DLD1 (cell line): ENCODE results near the gene PCNX3.
"Not testable (repeated sequence)": the region's sequence is repeated elsewhere in the genome, so short reads cannot be mapped to it uniquely, and the experiment has no call there.

Source experiments
- in situ Hi-C: cut with HindIII; loops from 2 replicates; pipeline ENCODE4 v1.10.0; 2017; ENCODE audit warnings: low sequenced_read_pairs

PCNX3 gene

GRCh38 chr11:65652511-65653228 lies 37.1 kb downstream of the PCNX3 start:
- in situ Hi-C loops = no loop called here

DNA sequence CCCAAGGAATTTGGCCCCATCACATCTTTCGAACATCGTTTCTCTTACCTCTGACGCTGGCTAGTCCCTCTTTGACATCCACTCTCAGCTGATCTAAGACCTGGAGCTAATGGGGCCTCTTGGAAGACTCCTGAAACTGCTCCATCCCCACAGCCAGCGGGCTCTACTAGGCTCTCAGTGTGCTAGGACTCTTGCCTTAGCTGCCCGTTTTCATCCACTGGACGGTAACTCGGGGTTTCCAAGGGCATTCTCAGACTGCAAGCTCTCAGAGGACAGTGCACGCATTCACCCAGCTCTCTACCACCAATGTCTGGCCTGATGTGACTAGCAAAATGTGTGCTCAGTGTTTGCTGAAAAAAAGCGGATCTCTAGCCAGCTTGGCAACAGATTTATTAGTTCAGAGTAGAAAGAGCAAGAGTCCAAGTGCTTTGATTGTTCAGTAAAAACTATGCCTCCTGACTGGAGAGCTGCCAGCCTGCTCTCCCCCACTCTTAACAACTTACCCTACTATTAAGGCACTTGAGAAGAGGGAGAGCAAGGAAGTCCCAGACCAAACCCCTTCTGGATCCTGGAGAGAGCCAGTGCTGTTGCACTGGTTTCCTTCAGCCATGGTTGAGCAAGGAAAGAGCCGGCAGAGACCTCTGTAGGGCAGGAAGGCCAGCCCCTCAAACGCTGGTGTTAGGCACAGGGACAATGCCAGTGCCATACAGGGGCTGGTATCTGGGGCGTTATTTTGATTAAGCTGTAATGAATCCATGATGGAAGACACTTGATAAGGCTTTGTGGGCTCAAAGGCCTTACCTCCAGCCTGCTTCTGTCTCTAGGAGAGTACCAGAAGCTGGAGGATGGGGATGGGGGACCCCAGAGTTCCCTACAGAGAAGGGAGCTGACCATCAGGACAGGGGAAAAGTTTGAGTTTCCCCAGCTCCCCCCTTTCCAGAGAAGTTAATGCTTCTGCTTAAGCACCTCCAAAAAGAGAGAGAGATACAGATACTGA lies 38.0 kb downstream of the PCNX3 start:
- in situ Hi-C loops = no loop called here

DNA sequence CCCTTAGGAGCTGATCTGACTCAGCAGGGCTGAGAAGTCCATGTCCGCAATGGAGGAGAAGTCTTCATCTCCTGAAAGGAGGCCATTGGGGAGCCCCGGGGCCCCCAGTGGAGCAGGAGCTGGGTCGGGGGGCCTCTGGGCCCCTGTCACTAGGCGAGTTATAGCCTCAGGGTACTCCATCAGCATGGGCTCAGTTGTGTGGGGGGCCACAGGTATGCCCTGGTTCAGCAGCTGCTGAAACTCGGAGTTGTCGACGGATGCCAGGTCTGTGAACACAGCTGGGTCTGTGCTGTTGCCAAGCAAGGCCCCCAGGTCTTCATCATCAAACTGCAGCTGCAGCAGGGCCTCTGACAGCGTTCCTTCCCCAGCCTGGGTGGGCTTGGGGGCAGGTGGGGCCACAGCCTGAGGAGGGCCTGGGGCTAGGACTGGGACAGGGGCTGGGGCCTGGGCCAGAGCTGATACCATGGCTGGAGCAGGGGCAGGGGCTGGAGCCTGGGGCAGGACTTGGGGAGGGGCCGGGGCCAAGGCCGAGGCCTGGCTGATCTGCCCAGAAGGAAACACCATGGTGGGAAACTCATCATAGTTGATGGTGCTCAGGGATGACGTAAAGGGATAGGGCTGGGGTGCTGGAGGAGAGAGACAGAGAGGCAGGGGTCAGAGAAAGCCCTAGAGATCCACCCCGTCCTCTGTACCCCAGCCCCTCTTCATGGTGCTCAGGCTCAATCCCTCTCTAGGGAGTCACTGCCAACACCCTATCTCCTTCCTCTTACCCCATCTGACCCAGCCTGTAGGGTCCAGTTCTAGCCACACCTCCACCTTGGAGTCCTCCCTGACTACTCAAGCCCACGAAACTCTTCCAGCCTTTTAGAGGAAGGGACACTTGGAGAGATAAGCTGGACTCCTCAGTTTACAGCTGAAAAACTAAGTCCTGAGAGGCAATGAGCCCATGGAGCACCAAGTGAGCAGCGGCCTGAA lies 39.1 kb downstream of the PCNX3 start:
- in situ Hi-C loops = no loop called here

- in situ Hi-C loops = no loop called here
Measured at GRCh38 chr11:65655570-65656332, 40.2 kb downstream of the PCNX3 start.

- in situ Hi-C loops = no loop called here
Measured at GRCh38 chr11:65657426-65657825, 41.9 kb downstream of the PCNX3 start.

GRCh38 chr11:65658174-65659021 lies 42.8 kb downstream of the PCNX3 start:
- in situ Hi-C loops = no loop called here

GRCh38 chr11:65660038-65660437 lies 44.5 kb downstream of the PCNX3 start:
- in situ Hi-C loops = no loop called here

DNA sequence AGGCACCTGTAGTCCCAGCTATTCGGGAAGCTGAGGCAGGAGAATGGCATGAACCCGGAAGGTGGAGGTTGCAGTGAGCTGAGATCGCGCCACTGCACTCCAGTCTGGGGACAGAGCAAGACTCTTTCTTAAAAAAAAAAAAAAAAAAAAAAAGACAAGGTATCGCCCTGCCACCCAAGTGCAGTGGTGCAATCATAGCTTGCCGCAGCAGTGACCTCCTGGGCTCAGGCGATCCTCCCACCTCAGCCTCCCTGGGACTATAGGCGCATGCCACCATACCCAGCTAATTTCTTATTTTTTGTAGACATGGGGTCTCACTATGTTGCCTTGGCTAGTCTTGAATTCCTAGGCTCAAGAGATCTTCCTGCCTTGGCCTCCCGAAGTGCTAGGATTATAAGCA lies 45.3 kb downstream of the PCNX3 start:
- in situ Hi-C loops = not testable (repeated sequence)

- in situ Hi-C loops = no loop called here
Measured at GRCh38 chr11:65661599-65662246, 46.1 kb downstream of the PCNX3 start.

GRCh38 chr11:65662247-65662798 lies 46.7 kb downstream of the PCNX3 start:
- in situ Hi-C loops = no loop called here

DNA sequence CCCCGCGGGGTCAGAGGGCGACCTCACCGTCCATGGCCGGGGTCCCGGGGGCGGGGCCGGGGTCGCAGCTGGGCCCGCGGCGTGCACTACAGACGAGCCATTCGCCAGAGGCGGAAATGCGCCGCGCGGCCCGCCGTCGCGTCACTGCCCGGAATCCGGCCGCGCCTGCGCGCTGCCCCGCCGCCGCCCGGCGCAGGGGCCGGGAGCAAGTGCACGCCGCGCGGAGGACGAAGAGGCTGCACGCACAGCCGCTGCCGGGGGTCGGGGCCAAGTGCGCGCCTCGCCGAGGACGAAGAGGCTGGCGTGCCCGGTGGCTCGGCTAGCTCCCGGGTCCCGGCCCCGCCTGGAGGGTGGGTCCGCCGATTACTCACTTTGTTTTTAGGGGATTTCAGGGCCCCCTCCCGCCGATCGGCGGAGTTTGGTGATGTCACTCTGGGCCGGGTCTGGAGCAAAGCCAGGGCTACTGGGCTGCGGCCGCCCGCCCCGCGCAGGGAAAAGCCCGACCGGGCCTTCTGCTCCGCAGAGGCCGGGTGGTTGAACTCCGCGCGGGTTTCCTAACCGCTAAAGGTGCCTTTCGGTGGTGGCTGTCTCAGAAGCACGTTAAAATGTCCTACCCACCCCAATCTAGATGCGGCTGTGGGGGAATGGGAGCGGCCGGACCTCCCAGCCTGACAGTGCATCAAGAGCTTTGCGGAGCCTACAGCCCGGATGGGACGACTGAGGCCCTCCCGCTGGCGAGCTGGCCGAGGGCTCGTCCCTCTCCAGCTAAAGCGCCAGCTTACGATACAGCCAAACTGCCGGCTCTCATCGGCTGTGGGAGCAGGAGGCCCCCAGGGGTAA lies 47.4 kb downstream of the PCNX3 start, which contains the start of gene RELA:
TSS of gene RELA (minus strand) at position 118 of the 840 bp plus-strand sequence. CDS start at position 34, 84 bp downstream.
- in situ Hi-C loops = no loop called here

DNA sequence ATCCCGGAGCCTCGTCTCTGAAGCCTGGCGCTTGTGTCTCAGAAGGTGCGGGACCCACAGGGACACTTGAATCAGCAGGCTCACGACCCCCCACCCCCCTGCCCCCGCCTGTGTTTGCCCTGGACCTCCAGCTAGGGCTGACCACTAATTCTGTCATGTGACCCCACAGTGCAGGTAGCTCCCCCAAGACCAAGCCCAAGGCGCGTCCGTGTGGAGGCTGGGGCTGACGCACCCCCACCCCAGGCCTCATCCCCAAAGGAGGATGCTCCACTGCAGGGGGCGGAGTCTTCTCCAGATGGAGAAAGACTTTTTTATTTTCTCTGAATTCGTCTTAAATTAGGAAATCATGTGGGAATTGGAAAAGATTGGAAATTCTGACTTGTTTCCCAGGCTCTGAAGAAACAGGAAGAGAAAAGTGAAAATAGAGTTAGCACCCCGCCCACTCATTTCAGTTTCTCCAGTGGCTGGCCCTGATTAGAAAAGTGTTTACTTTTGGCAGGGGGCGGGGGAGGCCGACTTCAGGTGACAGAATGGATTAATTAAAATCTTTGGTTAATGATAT lies 48.1 kb downstream of the PCNX3 start:
- in situ Hi-C loops = no loop called here

DNA sequence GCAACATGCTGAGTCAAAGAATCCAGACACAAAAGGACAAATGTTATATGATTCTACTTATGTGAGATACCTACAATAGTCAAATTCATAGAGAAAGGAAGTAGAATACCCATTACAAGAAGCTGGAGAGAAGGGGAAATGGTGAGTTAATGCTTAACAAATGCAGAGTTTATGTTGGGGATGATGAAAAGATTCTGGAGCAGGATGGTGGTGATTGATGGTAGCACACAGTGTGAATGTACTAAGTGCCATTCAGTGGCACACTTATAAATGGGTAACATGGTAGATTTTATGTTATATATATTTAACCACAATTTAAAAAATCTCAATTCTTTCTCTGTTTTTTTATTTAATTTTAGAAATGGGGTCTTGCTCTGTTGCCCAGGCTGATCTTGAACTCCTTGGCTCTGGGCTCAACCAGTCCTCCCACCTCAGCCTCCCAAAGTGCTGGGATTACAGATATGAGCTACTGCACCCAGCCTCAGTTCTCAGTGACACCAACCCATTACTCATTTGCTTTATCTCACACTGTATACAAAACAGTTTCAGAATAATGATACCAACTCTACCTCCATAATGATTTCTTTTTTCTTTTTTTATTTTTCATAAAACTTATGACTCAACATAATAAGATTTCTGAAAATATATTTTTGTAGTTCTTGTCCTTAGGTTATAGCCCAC lies 56.7 kb downstream of the PCNX3 start:
- in situ Hi-C loops = no loop called here

DNA sequence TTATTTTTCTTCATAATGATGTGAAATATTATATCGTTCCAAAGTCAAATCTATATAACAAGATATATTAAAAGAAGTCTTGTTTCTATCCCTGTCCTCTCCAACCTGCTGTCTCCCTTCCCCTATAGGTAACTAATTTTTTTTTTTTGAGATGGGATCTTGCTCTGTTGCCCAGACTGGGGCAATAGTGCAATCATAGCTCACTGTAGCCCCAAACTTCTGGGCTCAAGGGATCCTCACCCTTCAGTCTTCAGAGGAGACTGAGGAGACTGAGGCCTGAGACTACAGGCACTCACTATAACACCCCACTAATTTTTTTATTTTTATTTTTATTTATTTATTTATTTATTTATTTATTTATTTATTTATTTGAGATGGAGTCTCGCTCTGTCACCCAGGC lies 57.4 kb downstream of the PCNX3 start:
- in situ Hi-C loops = no loop called here

DNA sequence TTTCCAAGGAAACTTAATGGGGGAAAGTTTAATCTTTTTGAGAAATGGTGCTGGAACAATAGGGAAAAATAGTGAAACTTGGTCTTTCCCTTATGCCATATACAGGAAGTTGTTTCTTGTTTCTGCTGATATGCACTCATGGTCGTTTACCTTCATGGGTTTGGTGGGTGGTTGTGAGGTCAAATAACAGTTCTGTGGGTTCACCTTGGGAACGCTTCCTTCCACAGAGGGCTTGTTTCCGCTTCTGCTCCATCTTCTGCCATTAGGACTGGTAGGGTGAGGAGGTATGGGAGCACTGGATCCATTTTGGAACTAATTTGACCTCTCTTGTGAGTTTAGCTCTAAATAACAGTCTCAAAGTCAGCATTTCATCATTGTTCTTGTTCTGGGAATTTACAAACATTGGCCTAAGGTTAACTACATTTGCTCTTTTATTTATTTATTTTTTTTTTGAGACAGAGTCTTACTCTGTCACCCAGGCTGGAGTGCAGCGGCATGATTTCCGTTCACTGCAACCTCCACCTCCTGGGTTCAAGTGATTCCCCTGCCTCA lies 64.7 kb downstream of the PCNX3 start:
- in situ Hi-C loops = no loop called here

- in situ Hi-C loops = not testable (repeated sequence)
Measured at GRCh38 chr11:65683480-65683879, 67.9 kb downstream of the PCNX3 start.
